Activated CD8-positive, alpha-beta memory T cell treated with anti-CD3 and anti-CD28 coated beads for 36 hours (primary cell): ENCODE results near the gene EYS. TPM values are rescaled to one million over a fixed set of nuclear protein-coding genes. Genes with fewer than 3 reads are reported as not detected.
"Not testable (repeated sequence)": the region's sequence is repeated elsewhere in the genome, so short reads cannot be mapped to it uniquely, and the experiment has no call there.

ENCODE experiments used
- CTCF ChIA-PET: fragments of 350-600 bp; sonication (Branson Sonifier 250); formaldehyde crosslinking; loops from one replicate; lab custom pipeline; 2021; ENCODE audit warnings: antibody characterized with exemption; lab: Charles Lee
- POLR2A ChIA-PET: fragments of 350-600 bp; sonication (Branson Sonifier 250); formaldehyde crosslinking; loops from one replicate; lab custom pipeline; 2021; ENCODE audit warnings: antibody characterized with exemption; lab: Charles Lee
- total RNA-seq, 2 experiments: library from RNA; stranded (reverse); gene quantifications; one replicate each; pipeline ENCODE4 v1.2.3, GENCODE V29; 2021

EYS gene
- total RNA-seq, 2 experiments from 2014 or later = not detected

DNA sequence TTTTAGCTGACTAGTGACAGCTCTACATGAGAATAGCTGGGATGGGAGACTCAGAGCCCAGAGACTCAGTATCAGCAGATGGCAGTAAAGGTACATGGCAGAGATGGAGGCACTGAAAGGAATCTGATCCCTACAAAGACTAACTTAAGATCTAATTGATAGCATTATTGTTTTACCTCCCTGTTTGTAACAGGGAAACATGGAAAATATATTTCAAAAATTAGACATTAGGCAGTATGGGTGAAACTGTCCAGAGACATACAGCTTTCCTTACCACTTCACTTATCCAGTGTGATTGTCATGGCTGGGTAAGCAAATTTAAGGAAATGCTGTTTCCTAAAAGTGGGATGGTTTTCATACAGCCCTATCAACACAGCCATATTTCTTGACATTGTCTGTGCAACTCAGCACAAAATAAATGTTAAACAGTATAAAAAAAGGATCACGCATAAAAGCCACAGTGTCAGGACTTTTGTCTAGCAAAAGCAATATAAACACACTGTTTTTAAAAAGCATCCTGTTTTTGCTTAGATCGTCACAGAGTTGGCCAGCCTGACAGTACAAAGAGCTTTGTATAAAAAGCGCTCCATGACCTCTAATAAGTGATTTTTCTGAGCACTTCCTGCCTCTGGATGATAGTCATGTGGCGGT lies 1694.5 kb downstream of the EYS start:
- ChIA-PET POLR2A (no interaction called here), CTCF (no interaction called here)

DNA sequence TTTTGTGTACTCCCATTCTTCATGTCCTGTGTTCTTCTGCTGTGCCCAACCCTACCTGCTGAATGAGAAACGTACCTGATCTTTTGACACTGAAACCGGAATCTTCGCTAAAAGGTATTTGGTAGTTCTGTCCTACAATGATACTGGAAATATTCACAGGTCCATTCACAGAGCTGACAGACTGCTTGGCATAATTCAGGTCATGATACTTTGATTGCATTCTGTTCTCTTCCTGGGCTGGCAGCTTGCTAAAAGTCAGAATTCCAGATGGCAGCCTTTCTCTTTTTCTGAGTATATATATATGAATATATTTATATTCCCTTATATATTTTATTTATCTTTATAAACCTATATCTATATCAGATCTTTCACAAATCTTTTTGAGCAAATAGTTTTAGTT lies 1696.4 kb downstream of the EYS start:
- POLR2A ChIA-PET = no interaction called here

DNA sequence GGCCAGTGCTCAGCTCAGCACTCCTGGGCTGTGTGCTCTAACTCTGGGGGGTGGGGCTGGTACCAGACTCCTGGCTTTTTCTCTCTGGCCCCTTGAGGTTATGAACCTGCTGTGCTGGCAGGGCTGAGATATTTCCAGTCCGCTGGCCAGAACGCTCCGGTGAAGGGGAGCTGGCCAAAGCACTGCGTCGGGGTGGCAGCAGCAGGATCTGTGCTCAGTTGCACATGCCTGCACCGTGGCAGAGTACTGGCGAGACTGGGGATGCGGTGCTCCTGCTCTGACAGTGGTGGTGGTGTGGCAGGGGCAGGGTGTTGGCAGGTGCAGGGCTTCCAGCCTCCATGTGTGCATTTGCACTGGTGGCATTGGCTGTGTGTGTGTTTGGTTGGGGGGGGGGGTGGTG lies 1697.0 kb downstream of the EYS start:
- ChIA-PET POLR2A (no interaction called here), CTCF (no interaction called here)

More for the DNA sequence above, 1696.4 kb downstream of the EYS start:
- CTCF ChIA-PET = no interaction called here

DNA sequence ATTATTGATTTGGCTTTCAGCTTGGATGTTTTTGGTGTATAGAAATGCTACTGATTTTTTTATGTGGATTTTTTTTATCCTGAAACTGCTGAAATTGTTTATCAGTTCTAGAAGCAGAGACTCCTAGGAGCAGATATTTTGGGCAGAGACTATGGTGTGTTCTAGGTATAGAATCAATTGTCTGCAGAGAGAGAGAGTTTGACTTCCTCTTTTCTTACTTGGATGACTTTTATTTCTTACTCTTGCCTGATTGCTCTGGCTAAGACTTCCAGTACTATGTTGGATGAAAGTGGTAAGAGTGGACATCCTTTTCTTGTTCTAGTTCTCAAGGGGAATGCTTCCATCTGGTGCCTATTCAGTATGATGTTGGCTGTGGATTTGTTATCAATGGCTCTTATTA lies 1700.8 kb downstream of the EYS start:
- ChIA-PET POLR2A (no interaction called here), CTCF (no interaction called here)

DNA sequence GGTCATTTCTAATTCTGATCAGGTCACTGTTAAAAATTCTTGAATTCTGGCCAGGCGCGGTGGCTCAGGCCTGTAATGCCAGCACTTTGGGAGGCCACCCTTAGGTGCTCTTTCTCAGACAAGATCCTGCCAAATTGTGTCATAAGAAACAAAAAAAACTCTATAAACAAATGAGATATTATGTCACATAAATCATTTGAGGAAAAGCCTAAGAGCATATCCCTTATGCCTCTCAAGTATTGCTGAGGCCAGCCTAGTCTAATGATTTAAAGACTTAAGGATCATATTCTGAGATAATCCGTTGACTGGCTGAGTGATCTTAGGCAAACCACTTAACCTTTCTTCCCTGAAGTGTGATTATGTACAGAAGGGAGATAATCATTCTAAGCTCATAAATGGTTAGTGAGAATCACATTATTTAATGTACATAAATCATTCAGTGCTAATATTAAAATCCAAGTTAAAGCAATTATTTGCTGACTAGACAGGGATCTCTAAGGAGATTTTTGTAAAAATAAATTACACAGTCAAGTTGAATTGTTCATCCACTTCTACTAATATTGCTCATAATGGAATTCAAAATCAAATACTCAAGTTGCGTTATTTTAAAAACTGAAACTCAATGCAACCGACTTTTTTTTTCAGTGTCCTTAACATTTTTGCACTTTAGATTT lies 1706.1 kb downstream of the EYS start:
- CTCF ChIA-PET = no interaction called here

DNA sequence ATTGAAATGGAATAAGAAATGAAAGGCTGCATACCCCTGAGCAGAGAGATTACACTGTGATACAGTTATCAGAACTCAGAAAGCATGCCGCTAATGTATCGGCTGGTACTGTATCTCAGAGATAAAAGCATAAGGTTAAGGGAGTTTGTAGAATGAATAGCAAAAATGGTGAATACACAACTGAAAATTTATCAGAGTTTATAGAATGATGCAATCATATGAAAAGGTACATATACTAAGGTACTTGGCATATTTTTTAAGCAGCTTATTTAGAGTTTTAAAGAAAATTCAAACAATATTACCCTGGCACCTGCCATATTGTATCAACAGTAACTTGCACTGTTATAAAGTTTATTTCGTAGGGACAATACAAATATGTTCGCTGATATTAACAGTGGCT lies 1707.4 kb downstream of the EYS start:
- ChIA-PET CTCF (no interaction called here), POLR2A (no interaction called here)

More for the DNA sequence above, 1706.1 kb downstream of the EYS start:
- POLR2A ChIA-PET = no interaction called here

DNA sequence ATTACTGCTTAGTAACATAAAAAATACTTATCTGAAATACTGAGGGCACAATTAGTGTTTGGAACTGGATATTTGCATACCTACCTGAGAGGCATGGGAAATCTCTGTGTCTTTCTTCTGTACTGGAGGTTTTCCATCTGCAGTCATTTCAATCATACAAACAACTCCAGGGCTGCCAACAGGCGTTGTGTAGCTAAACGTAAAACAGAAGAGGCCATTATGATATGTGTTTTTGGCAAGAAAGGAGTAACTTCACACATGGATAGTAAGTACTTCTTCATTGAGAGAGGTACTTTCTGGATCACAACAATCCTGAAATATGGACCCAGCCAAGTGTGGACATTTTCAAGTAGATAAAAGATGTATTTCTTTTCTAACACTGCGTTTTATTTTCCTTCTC lies 1708.0 kb downstream of the EYS start:
- ChIA-PET POLR2A (no interaction called here), CTCF (no interaction called here)

DNA sequence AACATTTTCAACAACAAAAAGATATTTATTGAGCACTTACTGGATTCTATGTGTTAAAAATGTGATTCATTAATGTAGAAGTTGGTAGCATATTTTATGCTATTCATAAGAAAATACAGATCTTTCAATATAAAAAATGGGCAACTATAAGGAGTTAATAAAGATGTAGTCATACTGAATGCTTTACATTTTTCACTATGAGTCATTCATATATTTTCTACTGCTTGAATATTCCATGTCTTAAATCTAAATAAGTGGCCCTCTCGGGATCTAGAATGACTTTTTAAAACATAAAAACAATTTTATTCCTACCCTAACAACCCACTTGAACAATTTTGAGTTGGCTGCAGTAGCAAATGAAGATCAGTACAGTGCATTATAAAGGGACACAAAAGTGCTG lies 1709.3 kb downstream of the EYS start:
- POLR2A ChIA-PET = no interaction called here
- CTCF ChIA-PET = no interaction called here

DNA sequence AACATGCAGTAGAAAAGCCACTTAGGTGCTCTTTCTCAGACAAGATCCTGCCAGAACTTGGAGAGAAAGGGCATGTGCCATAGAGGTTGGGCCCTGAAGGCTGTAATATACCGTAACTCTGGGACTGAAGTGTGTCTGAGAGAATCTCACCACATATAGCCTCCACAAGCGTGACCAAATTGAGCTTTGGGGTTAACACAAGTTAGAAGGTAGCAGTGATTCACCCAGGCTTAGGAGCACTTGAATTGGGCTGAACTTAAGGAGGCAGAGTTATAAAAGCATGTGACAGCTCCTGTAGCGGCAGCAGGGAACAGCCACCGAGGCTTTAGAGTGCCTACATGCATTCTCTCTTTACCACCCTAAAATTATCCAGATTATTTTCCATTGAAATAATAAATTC lies 1709.8 kb downstream of the EYS start:
- CTCF ChIA-PET = no interaction called here
- POLR2A ChIA-PET = no interaction called here

DNA sequence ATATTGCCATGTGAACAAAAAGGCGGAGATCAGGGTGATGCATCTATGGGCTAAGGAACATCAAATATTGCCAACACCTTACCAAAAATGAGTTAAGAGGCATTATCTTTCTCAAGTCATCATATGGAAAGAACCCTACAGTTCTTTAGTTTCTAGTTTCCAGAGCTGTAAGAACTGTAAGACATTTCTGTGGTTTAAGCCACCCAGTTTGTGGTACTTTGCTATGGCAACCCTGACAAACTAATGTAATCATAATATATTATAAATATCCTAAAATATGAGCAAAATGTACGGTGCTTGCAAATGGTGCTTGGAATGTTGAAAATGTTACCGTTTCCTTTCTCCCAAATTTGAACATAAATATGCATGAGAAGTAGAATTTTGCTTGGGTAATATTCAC lies 1721.8 kb downstream of the EYS start:
- ChIA-PET POLR2A (no interaction called here), CTCF (no interaction called here)

DNA sequence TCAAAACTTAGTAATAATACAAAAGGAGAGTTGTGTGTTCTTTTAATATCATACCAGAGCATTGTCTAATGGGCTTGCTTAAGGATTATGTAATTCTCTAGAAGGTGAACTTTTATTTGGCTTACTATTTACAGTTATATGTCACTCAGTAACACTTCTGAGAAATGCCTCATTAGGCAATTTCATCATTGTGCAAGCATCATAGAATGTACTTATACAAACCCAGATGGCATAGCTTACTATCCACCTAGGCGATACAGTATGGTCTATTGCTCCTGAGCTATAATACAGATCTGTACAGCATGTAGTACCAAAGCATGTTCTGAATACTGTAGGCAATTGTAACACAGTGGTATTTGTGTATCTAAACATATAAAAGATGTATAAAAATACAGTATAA lies 1731.3 kb downstream of the EYS start:
- ChIA-PET POLR2A (no interaction called here), CTCF (no interaction called here)

DNA sequence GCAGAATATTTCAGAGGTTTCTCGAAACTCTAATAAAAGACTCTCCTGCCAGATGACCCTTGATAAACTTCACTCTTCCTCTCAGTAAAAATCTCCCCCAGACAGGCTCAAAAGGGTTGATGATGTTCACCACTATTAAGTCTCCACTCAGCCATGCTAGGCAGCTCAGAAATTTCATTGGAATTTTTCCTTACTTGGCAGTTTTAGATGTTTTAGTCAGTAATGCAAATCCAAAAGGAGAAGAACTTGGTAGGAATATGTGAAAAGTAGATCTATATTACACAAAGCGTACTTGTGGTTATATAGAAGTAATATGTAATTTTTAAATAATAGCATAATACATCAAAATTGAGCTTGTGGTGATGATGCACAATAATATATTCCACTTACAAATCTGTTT lies 1738.4 kb downstream of the EYS start:
- ChIA-PET CTCF (no interaction called here), POLR2A (no interaction called here)

DNA sequence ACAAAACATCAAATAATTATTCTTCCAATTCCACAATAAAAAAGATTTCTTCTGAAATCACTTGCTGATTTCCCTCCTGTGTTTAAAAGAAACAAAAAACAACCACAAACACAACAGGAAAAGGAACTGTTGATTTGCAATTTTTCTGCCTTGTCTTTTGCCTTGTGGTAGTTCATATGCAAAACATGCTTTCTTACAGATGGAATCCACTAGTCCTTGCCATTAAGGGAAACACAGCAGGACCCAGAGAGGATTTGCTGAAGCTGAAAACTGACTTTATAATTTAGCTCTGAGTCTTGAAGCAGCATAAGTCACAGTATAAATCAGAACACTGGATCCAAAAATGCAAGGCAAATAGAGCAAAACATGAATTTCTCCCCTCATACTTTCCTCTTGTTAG lies 1742.7 kb downstream of the EYS start:
- POLR2A ChIA-PET = no interaction called here
- CTCF ChIA-PET = no interaction called here

DNA sequence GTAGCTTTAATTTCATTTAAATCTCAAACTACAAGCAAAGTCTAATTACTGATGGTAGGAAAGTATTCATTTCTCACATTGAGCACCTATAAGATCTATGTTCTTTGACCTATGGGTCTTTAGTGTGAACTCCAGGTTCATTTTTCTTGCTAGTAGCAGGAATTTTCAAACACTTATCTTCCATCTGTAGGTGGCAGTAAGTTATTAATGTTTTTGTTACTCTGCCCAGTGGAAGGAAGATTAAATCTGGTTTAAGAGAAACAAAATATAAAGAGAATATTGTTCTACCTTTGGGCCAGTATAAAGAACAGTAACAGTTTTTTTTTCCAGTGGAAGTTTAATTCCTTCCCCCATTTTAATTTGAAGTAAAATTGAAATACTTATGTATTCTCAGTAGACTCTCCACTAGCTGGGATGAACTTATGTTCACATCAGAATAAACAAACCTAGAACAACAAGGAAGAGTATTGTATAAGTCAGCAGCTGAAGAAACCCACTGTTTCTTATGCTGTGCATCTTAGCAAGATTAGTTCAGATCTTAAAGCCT lies 1743.2 kb downstream of the EYS start:
- ChIA-PET POLR2A (no interaction called here), CTCF (no interaction called here)

DNA sequence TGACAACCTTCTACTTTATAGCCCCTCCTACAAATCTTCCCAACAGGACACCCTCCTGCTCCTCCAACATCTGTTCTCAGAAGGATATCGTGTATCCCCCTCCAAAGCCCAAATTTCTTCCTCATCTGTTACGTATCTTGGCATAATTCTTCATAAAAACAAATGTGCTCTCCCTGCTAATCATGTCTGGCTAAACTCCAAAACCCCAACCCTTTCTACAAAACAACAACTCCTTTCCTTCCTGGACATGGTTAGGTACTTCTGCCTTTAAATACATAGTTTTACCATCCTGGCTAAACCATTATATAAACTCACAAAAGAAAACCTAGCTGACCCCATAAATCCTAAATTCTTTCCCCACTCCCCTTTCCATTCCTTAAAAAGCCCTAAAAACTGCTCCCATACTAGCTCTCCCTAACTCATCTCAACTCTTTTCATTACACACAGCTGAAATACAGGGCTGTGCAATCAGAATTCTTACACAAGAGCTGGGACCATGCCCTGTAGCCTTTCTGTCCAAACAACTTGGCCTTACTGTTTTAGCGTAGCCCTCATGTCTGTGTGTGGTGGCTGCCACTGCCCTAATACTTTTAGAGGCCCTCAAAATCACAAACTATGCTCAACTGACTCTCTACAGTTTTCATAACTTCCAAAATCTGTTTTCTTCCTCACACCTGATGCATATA lies 1753.5 kb downstream of the EYS start:
- CTCF ChIA-PET, POLR2A ChIA-PET: not testable (repeated sequence)

DNA sequence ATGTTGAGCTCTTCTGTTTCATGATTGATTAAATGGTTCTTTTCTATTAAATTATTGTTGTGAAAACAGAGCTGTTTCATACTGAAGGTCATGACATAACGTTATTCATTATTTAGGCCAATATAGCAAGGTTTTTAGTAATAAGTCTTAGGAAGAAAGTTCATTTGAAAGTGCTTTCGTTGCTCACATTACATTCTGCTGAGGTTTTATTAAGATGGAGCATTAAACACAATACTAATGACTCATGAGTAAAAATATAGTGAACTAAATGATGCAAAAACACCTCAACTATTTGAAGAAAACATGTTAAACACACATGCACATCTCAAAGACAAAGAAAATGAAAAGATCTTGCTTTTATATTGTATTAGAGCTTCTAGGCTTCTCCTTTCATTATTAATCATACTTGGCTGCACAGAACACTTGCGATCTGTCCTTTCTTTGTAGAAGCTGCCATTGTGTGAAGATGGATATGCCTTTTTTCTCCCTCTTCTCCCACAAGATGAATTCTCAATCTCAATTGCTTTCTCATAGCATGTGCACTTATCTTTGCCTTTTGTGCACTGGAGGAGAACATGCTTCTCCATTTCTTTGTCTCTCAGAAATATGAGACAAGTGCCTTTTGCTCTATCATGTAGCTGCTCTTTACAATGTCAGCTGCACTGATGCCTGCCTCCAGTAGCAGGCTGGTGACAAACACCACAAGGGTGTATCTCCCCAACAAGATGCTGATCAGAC lies 1759.1 kb downstream of the EYS start:
- POLR2A ChIA-PET = no interaction called here
- CTCF ChIA-PET = no interaction called here

DNA sequence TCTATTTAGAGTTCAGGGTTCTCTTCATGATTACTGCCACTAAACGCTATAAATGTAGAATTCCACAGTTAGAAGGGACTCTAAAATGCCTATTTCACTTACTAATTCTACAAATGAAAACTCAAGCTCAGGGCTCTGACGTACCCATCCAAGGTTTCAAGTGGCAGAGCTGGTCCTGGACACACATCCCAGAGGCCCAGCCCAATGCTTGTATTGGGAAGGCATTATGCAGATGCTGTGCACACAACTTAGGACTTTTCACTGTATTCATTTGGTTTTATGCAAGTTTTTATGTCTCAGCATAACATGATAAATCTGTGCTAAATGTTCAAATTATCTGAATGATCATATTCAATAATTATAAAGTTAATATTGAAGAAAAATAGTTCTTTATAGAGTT lies 1761.0 kb downstream of the EYS start:
- ChIA-PET POLR2A (no interaction called here), CTCF (no interaction called here)

DNA sequence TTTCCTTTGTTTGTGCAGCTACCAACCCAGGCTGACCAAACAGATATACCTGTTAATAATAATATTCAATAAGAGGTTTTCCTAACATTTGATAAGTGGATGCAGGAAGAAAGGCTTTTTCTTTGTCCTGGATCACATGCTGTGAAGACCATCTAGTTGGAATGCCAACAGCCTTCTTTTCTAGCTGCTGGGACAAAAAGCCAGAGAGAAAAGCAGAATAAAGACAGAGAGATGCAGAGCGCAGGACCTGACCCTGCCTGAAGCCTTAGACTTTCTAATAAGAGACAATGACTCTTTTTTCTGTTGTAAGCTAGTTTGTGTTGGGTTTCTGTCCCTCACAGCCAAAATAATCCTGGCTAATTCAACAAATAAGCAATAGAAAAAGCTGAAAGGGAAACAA lies 1763.2 kb downstream of the EYS start:
- CTCF ChIA-PET = no interaction called here
- POLR2A ChIA-PET = no interaction called here

DNA sequence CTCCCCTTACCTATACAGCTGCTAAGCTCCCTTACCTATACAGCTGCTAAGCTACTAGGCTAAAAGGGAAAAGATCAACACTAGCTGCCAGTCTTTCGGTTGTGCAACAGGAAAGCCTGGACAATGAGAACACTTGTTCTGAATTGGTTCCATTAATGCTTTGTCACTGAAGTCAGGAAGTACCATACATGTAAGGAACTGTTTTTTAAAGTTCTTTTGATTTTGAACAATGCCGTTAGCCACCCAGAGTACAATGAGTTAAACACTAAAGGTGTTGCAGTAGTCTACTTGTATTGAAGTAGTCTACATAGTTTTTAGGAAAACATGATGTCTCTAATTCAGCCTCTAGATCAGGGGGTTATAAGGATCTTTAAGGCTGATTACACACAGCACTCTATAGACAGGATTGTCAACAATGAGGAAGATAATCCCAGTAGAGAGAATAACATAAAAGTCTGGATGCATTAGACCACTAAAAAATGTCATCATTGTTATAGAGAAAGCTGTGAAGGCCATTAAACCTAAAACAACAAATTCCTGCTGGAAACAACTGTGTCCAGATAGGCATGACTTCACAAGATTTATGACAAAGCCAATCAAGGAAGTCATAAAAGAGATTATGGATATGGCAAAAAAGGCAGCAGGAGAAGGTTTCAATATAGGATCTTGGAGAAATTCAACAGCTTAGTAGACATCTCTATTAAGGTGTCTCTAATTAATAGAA lies 1765.1 kb downstream of the EYS start:
- ChIA-PET POLR2A (no interaction called here), CTCF (no interaction called here)
